Measurements from ENCODE around the gene SLC18A3.

SLC18A3 gene

GRCh38 chr10:49649936-49650723, 40.0 kb downstream of the SLC18A3 start:
- no peak for DNase-seq (ENCODE audit: low read depth in 4 of 4, low spot score in 1 of 4)

GRCh38 chr10:49650724-49651034, 40.6 kb downstream of the SLC18A3 start:
- no peak for DNase-seq (ENCODE audit: low read depth in 4 of 4, low spot score in 1 of 4)

- no peak for DNase-seq (ENCODE audit: low read depth in 4 of 4, low spot score in 1 of 4)
These were observed 41.1 kb downstream of the SLC18A3 start for GRCh38 chr10:49651039-49651835.

GRCh38 chr10:49651917-49652316, 41.8 kb downstream of the SLC18A3 start:
- no peak for DNase-seq (ENCODE audit: low read depth in 4 of 4, low spot score in 1 of 4)

GRCh38 chr10:49652421-49653272, 42.5 kb downstream of the SLC18A3 start:
- no peak for DNase-seq (ENCODE audit: low read depth in 4 of 4, low spot score in 1 of 4)

- no peak for DNase-seq (ENCODE audit: low read depth in 4 of 4, low spot score in 1 of 4)
These were observed 43.3 kb downstream of the SLC18A3 start for GRCh38 chr10:49653273-49653929.

- no peak for DNase-seq (ENCODE audit: low read depth in 4 of 4, low spot score in 1 of 4)
These were observed 44.1 kb downstream of the SLC18A3 start for GRCh38 chr10:49654036-49654693.

GRCh38 chr10:49655099-49655498, 45.0 kb downstream of the SLC18A3 start:
- DNase-seq (ENCODE audit: low read depth in 4 of 4, low spot score in 1 of 4) = no peak

- DNase-seq (ENCODE audit: low read depth in 4 of 4, low spot score in 1 of 4) = no peak
These were observed 46.9 kb downstream of the SLC18A3 start for GRCh38 chr10:49656845-49657493.

GRCh38 chr10:49657606-49658005, 47.5 kb downstream of the SLC18A3 start:
- no peak for DNase-seq (ENCODE audit: low read depth in 4 of 4, low spot score in 1 of 4)

GRCh38 chr10:49661140-49661856, 51.2 kb downstream of the SLC18A3 start:
- no peak for DNase-seq (ENCODE audit: low read depth in 4 of 4, low spot score in 1 of 4)

Data from stimulated activated CD4-positive, alpha-beta T cell treated with anti-CD3 and anti-CD28 coated beads, Interleukin-1b, Interleukin-23, amount 100 ng/mL, for 24 hours (primary cell).